ENCODE data around the gene RAN. TPM values are rescaled to one million over a fixed set of nuclear protein-coding genes. Genes with fewer than 3 reads are reported as not detected.
"Not testable (repeated sequence)": the region's sequence is repeated elsewhere in the genome, so short reads cannot be mapped to it uniquely, and the experiment has no call there.

The RAN gene
- total and polyA plus RNA-seq, 8 donors, result 431 to 665 (median 563) TPM

DNA sequence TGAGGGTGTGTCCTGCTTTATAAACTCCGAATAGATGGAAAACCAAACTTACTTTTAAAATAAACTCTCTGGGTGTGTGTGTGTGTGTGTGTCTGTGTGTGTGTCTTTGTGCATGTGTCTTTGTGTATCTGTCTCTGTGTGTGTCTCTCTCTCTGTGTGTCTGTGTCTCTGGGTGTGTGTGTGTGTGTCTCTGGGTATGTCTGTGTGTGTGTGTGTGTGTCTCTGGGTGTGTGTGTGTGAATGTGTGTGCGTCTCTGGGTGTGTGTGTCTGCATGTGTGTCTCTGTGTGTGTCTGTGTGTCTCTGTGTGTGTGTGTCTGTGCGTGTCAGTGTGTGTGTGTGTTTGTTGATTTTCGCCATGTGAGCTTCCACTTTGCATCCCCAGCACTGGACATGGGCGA lies 9.2 kb downstream of the RAN start:
- DNase-seq, result no peak
- Histone ChIP-seq H3K36me3 (peaks cover 0 to 17% of the 10 kb centered on the region in 2 donors), H3K9me3 (no peaks in the 10 kb centered on the region), H3K27me3 (no peaks in the 10 kb centered on the region), H3K27ac (no peak overlapping the region), H3K4me1 (no peaks in the 10 kb centered on the region), H3K4me3 (no peak overlapping the region)
- intact Hi-C loops (cut with DNase I), result no loop called here
- TF ChIP-seq, protein P1, sequence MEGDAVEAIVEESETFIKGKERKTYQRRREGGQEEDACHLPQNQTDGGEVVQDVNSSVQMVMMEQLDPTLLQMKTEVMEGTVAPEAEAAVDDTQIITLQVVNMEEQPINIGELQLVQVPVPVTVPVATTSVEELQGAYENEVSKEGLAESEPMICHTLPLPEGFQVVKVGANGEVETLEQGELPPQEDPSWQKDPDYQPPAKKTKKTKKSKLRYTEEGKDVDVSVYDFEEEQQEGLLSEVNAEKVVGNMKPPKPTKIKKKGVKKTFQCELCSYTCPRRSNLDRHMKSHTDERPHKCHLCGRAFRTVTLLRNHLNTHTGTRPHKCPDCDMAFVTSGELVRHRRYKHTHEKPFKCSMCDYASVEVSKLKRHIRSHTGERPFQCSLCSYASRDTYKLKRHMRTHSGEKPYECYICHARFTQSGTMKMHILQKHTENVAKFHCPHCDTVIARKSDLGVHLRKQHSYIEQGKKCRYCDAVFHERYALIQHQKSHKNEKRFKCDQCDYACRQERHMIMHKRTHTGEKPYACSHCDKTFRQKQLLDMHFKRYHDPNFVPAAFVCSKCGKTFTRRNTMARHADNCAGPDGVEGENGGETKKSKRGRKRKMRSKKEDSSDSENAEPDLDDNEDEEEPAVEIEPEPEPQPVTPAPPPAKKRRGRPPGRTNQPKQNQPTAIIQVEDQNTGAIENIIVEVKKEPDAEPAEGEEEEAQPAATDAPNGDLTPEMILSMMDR (IDR thresholded peaks at IDR 0.05), result no peak
- no peak for ATAC-seq

DNA sequence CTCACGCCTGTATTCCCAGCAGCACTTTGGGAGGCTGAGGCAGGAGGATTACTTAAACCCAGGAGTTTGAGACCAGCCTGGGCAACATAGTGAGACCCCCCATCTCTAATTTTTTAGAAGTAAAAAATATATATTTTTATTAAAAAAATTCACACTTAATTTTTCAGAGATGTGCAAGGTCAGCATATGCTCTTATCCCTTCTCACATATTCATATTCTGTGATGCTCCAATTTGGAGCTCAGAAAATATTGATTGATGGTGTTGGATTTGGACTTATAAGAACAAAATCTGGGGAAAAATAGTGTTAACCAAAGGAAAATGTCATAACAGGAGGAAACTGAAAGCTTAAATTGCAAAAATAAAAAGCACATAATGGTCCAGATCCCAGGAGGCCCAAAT lies 9.7 kb downstream of the RAN start:
- DNase-seq, result no peak

DNA sequence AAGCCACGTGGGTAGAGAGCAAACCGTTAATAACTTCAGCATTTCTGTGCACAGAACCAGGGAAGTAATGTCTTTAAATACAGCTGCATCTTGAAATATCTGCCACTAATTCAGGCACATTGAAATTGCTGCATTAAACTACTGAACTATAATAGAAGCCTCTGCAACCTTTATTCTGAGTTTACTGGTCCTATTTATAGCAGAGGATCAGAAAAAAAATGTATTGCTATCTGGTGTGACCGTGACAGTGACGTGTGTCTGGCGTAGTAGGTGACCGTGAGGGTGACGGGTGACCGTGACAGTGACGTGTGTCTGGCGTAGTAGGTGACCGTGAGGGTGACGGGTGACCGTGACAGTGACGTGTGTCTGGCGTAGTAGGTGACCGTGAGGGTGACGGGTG lies 15.3 kb downstream of the RAN start:
- H3K4me3 ChIP-seq; H3K27me3 ChIP-seq; H3K27ac ChIP-seq; DNase-seq; H3K9me3 ChIP-seq; intact Hi-C loops (cut with DNase I); H3K4me1 ChIP-seq; H3K36me3 ChIP-seq; ATAC-seq: not testable (repeated sequence)

More for the DNA sequence above, 9.7 kb downstream of the RAN start:
- no peaks in the 10 kb centered on the region for H3K4me1 ChIP-seq
- H3K36me3 ChIP-seq, result peaks cover 0 to 12% of the 10 kb centered on the region in 2 donors
- no peak overlapping the region for H3K4me3 ChIP-seq
- no peak overlapping the region for H3K27ac ChIP-seq
- H3K27me3 ChIP-seq, result no peaks in the 10 kb centered on the region
- H3K9me3 ChIP-seq, result no peaks in the 10 kb centered on the region
- ATAC-seq, result no peak
- intact Hi-C loops (cut with DNase I), result no loop called here
- TF ChIP-seq, protein P1 (IDR thresholded peaks at IDR 0.05), result no peak

DNA sequence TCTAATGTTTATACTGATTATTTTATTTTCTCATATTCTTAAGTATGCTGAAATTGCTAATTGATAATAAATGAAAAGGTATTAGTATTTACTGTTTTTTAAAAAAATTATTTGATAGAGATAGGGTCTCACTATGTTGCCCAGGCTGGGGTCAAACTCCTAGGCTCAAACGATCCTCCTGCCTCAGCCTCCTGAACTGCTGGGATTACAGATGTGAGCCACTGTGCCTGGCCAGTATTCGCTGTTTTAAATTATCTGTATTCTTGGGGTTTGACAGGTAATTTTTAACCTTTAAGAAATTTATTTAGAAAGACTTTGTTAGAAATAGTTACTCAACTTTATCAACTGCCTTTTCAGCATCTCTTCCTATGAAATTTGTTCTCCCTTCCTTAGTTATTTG lies 32.2 kb downstream of the RAN start:
- DNase-seq, result no peak
- Histone ChIP-seq H3K4me3 (no peak overlapping the region), H3K9me3 (no peaks in the 10 kb centered on the region), H3K27me3 (no peaks in the 10 kb centered on the region), H3K4me1 (no peaks in the 10 kb centered on the region), H3K27ac (no peak overlapping the region), H3K36me3 (no peaks in the 10 kb centered on the region)
- intact Hi-C loops (cut with DNase I), result no loop called here
- TF ChIP-seq, protein P1 (IDR thresholded peaks at IDR 0.05), result no peak
- no peak for ATAC-seq

DNA sequence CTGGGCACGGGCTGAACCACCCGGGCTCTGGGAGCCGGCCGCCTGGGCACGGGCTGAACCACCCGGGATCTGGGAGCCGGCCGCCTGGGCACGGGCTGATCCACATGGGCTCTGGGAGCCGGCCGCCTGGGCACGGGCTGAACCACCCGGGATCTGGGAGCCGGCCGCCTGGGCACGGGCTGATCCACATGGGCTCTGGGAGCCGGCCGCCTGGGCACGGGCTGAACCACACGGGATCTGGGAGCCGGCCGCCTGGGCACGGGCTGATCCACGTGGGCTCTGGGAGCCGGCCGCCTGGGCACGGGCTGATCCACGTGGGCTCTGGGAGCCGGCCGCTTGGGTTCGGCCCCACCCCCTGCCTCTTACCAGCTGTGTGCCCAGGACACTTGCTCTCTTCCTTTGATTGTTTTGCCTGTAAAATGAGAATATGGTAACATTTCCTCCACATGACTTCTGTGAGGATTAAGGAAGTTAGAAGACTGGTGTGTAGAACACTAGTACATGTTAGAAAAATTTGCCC lies 33.1 kb downstream of the RAN start:
- H3K27me3 ChIP-seq; intact Hi-C loops (cut with DNase I); H3K36me3 ChIP-seq; ATAC-seq; H3K9me3 ChIP-seq; H3K4me1 ChIP-seq; H3K4me3 ChIP-seq; H3K27ac ChIP-seq; DNase-seq: not testable (repeated sequence)

DNA sequence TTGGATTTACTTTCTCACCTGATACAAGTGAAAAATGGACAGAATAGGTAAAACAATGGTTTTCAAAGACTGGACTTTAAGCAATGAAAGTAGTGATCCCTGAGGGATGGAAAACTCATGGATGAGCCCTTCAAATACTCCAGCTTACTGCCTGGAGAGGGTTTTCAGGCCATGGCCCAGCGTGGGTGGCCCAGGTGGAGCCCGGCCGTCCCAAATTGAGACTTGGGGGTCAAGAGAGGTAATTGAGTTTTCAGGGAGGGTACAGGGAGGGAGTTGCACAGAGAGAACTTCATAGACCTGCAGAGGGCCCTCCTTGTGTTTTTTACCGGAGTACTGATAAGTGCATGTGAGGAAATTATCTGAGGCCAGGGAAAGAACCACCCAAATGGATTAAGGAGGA lies 37.2 kb downstream of the RAN start:
- intact Hi-C loops (cut with DNase I), result no loop called here
- ATAC-seq (no peak), DNase-seq (no peak)
- TF ChIP-seq, protein P1 (IDR thresholded peaks at IDR 0.05), result no peak
- no peaks in the 10 kb centered on the region for H3K36me3 ChIP-seq
- H3K4me3 ChIP-seq, result no peak overlapping the region
- H3K9me3 ChIP-seq, result peaks cover 0 to 17% of the 10 kb centered on the region in 2 donors
- H3K4me1 ChIP-seq, result no peaks in the 10 kb centered on the region
- H3K27me3 ChIP-seq, result no peaks in the 10 kb centered on the region
- no peak overlapping the region for H3K27ac ChIP-seq
